ENCODE results near the gene SMAD3.

SMAD3 gene

GRCh38 chr15:67210555-67211168, 145.3 kb downstream of the SMAD3 start:
- DNase-seq: no peak

GRCh38 chr15:67212684-67213367, 147.4 kb downstream of the SMAD3 start:
- DNase-seq: no peak

GRCh38 chr15:67215102-67215501, 149.7 kb downstream of the SMAD3 start:
- no peak for DNase-seq

GRCh38 chr15:67216859-67217258, 151.5 kb downstream of the SMAD3 start:
- no peak for DNase-seq

- DNase-seq: no peak
Observed at GRCh38 chr15:67218428-67218827, 153.0 kb downstream of the SMAD3 start.

- no peak for DNase-seq
Observed at GRCh38 chr15:67219288-67219687, 153.9 kb downstream of the SMAD3 start.

GRCh38 chr15:67224889-67225288, 159.5 kb downstream of the SMAD3 start:
- no peak for DNase-seq

- DNase-seq: no peak
Observed at GRCh38 chr15:67225336-67225735, 159.9 kb downstream of the SMAD3 start.

GRCh38 chr15:67227431-67227830, 162.0 kb downstream of the SMAD3 start:
- DNase-seq: no peak

- no peak for DNase-seq
Observed at GRCh38 chr15:67227846-67228245, 162.4 kb downstream of the SMAD3 start.

- DNase-seq: no peak
Observed at GRCh38 chr15:67228286-67228685, 162.9 kb downstream of the SMAD3 start.

- no peak for DNase-seq
Observed at GRCh38 chr15:67230504-67230903, 165.1 kb downstream of the SMAD3 start.

- no peak for DNase-seq
Observed at GRCh38 chr15:67232591-67232990, 167.2 kb downstream of the SMAD3 start.

- no peak for DNase-seq
Observed at GRCh38 chr15:67240235-67241131, 175.1 kb downstream of the SMAD3 start.

- no peak for DNase-seq
Observed at GRCh38 chr15:67241132-67241855, 175.9 kb downstream of the SMAD3 start.

GRCh38 chr15:67242708-67243111, 177.3 kb downstream of the SMAD3 start:
- no peak for DNase-seq

All from stimulated activated CD4-positive, alpha-beta T cell treated with anti-CD3 and anti-CD28 coated beads, Interleukin-4, amount 100 ng/mL, for 4 hours (primary cell).